Activated T-cell treated with anti-CD3 and anti-CD28 coated beads for 48 hours (primary cell): ENCODE measurements around the gene TMEM143.

Experiments used
- DNase-seq: peaks from one replicate; pipeline ENCODE4 v3.0.0-alpha.2; 2020; ENCODE audit warnings: low read depth

The TMEM143 gene

DNA sequence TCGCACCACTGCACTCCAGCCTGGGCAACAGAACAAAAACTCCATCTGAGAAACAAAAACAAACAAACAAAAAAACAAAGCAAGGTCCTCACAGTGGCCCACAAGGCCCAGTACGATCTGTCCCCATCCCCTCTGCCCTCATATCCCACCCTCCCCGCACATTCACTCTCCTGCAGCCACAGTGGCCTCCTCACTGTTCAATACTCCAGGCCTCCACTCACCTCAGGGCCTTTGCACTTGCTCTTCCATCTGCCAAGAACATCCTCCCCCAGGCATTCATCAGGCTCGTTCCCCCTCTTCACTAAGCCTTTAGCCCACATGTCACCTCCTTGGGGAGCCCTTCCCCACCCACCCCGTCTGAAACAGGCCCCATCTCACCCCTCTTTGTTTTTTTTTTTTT is 4.6 kb downstream of the TMEM143 start:
- no peak for DNase-seq

DNA sequence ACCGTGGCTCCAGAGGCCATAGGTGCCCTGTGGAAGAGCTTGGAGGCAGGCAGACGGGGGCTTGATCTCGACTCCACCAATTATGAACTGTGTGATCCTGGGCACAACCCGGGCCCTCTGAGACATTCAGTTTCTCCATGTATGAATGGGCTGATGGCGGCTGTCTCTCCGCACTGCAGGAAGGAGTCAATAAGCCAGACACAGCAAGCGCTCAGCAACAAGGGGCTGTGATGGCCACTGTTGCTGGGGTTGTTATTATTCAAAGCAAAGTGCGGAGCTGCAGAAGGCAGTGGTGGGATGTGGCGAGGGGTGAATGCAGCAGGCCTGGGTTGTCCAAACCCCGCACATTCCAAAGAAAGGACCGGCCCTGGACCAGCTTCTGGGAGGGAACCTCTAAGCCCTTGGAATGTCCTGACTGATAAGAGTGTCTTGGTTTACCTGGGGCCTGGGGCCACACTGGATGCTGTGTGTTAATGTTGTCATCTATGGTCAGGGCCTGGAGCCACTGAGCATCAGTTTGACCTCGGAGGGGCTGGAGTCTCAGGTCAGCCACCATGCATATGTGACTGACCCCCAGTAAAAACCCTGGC is 8.3 kb downstream of the TMEM143 start:
- no peak for DNase-seq

DNA sequence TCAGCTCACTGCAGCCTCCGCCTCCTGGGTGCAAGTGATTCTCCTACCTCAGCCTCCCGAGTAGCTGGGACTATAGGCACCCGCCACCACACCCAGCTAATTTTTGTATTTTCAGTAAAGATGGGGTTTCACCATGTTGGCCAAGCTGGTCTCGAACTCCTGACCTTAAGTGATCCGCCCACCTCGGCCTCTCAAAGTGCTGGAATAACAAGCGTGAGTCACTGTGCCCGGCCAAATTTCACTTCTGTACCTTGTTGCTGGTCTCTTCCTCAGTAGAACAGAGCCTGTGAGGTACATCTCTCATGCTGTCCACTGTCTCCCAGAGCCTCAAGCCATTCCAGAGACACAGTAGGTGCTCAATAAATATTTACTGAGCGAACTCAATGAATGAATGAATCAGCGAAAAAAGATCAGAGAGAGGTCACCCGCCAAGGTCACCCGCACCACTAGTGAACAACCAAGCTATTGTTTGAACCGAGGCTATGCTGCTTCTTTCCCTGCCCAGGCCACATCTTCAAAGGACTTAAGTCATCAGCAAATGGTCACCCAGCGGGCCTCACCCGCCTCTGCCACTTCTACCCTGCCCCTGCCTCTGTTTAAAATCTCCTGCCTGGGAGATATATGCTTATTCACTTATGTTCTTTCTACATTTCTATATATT is 9.3 kb downstream of the TMEM143 start:
- no peak for DNase-seq

DNA sequence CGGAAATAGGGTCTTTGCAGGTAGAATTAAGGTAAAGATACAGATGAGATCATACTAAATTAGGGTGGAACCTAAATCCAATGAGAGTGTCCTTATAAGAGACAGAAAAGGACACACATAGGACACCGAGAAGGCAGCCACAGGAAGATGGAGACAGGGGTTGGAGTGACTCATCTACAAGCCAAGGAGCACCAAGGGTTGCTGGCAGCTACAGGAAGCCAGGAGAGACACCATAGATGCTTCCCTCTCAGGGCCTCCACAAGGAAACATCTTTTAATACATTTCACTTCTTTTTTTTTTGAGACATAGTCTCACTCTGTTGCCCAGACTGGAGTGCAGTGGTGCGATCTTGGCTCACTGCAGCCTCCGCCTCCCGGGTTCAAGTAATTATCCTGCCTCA is 10.1 kb downstream of the TMEM143 start:
- DNase-seq: no peak

DNA sequence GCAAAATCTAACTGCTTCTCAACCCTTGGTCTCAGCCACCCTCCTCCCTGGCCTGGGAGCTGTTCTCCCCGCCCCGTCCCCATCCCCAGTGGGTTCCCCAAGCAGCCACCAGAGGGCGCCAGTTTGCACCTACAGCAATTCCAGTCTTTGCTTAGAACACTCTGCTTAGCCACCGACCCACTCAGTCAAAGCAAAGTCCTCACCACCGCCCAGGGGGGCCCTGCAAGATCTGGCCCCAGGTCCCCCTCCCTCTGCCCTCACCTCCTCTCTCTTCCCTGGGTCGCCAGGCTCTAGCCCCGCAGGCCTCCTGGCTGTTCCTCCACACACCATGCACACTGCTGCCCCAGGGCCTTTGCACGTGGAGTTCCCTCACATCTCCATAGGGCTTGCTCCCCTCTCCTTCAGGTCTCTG is 12.4 kb downstream of the TMEM143 start:
- DNase-seq: peak; percentile 78

GRCh38 chr19:48350856-48351255 is 12.9 kb downstream of the TMEM143 start:
- no peak for DNase-seq

GRCh38 chr19:48348737-48349136 is 15.0 kb downstream of the TMEM143 start:
- DNase-seq: no peak

- no peak for DNase-seq
Measured at GRCh38 chr19:48348045-48348444, 15.7 kb downstream of the TMEM143 start.

DNA sequence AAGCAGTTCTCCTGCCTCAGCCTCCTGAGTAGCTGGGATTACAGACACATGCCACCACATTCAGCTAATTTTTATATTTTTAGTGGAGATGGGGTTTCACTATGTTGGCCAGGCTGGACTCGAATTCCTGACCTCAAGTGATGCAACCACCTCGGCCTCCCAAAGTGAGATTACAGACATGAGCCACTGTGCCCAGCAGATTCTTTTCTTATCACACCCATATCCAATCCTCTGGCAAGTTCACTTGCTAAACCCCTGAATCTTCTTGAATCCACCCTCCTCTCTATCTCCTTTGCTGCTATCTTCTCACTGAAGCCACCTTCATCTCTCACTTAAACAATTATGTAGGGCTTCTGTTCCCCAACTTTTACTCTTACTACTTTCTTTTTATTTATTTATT is 17.5 kb downstream of the TMEM143 start:
- no peak for DNase-seq

GRCh38 chr19:48344892-48345291 is 18.8 kb downstream of the TMEM143 start:
- DNase-seq: no peak

DNA sequence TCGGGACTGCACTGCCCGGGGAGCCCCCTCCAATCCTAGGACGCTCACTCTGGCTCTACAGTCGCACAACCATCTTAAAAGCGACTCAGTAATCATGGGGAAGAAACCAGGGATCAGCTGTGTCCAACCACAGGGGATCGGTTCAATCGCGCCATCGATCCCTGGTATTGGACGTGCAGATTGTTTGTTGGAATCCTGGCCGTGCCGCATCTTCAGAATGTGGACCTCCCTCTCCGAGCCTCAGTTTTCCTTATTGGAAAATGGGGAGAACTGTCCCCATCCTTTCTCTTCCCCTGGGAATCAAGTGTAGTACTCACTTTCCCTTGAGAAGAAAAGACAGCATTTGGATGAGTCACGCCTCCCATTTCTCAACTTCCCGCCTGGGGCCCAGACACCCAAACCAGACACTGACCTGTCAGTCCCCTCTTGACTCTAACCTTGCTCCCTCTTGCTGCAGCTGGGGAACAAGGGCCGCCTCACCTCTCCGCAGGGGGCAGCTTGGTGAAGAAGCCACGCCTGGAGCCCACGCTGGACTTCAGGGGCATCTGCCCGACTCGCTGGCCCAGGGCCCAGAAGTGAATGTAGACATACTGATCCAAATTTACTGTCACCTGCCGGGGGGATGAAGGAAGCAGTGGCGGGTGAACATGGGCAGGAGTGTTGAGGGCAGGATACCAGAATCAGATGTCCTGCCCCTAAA is 20.7 kb downstream of the TMEM143 start:
- DNase-seq: no peak

DNA sequence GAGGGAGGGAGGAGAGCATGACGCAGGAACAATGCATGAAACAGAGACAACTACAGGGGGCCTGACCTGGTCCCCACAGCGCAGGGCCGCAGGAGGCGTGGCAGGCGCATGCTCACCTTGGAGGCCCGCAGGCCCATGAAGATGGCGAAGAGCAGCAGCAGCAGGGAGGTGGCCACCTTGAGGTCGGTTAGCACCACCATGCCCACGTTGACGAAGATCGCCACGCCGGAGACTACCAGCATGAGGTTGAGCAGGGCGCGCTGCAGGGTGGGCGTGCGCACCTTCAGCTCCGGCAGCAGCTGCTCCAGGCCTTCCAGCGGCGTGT is 21.4 kb downstream of the TMEM143 start:
- DNase-seq: no peak

DNA sequence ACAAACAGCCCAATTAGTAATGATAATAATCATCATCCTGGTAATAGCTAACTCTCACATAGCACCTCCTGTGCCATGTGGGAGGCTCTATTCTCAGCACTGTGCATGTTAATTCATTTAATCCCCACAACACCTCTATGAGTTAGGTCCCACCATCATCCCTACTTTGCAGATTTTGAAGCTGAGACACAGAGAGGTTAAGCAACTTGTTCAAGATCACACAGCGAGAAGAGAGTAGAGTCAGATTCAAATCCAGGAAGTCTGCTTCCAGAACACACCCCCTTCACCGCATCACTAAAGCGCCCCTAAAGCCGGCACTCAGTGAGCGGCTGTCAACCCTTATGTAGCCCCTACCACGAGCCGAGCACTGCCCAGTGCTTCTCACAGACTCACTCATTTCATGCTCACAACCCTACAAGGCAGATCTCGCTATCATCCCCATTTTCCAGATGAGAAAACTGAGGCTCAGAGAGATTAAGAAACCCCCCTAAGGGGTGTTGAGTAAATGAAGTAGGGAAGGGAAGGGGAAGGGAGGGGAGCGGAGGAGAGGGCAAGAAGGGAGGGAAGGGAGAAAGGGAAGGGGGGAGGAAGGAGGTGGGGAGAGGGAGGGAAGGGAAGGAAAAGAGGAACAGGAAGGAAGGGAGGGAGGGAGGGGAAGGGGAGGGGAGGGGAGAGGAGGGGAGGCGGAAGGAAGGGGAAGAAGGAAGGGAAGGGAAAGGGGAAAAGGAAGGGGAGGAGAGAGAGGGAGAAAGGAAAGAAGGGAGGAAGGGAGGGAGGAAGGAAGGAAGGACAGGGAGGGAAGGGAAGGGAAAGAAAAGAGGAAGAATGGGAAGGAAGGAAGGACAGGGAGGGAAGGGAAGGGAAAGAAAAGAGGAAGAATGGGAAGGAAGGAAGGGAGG is 22.0 kb downstream of the TMEM143 start:
- DNase-seq: no peak

DNA sequence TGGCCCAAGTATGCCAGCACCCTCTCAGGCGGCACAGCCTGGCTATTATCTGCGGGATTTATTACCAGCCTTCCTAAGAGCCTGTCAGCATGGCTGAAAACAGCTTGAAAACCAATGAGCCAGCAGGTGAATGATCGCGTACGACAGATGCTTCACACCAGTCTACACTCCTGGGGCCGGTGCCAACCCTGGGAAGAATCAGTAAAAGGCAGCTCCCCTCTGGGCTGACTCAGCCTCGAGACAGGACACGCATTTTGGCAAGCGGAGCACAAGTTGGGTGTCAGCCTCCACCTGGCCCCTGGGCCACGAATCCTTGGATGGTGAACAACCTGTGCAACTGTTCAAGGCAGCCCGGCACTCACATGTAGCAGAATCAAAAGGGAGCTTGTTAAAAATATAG is 22.7 kb downstream of the TMEM143 start:
- no peak for DNase-seq

DNA sequence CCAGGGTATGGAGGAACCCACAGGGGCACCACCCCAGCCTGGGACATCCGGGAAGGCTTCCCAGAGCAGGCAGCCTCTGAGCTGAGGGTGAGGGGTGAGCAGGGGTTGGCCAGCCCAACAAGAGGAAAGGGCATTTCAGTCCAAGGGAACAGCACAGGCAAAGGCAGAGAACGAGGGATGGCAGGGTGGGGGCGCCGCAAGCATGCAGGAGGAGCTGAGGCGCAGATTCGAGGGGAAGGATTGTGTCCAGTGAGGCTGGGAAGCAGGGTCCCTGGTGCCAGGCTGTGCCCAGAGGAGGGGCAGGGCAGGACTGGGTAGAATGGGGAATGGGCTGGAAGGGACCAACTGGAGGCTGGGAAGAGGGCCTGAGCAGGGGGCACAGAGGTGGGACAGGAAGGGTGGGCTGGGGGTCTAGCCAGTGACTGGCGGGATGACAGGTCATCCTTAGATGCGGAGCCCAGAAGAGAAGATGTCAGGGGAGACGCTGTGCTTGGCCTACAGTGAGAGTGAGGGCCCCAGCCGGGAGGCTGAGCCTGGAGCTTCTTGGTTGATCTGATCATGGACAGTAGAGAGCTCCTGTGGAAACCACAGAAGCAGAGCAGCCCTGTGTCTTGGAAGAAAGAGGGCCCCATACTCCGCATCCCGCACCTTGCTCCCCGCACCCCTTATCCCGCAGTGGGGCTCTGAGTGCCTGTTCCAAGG is 24.8 kb downstream of the TMEM143 start:
- no peak for DNase-seq

GRCh38 chr19:48338253-48338755 is 25.4 kb downstream of the TMEM143 start:
- no peak for DNase-seq

DNA sequence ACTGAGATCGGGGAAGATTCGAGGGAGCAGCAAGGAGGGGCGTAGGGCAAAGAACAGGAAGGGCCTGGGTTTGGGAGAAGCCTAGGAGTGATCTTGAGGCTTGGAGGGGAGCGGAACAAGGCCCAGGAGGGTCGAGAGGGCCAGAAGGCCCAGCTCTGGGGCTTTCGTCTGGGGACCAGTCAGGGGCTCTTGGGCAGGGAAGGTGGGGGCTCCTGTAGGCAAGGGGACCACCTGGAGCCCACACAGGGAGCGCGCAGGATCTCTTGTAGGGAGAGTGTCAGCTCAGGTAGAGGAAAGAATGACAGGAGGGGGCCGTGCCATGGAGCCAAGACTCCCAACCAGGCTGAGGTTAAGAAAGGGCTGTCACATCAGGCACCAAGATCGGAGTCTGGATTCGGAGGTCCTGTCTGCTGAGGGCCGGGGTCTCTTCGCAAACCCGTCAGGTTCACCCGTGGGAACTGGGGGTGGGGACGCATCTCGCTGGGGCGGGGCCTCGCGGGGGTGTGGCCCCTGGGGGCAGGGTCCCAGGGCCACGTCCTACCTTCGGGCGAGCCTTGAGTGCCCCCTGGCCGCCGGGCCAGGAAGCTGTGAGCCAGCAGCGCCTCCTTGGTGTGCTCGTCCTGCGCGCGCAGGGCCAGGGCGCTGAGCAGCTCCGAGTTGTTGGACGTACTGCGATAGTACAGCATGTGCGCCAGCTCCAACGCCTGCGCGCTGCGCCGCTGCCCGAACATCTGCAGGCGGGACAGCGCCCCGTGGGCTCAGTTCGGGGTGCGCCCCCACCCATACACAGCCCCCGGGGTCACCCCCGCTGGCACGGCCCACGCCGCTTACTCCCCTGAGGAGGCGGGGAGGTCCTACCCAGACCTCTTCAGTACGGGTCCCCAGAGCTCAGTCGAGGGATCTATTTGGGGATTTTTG is 30.0 kb downstream of the TMEM143 start:
- DNase-seq: peak; percentile 92

- peak; percentile 84 for DNase-seq
Measured at GRCh38 chr19:48332662-48333466, 30.9 kb downstream of the TMEM143 start.

- no peak for DNase-seq
Measured at GRCh38 chr19:48332351-48332661, 31.4 kb downstream of the TMEM143 start.
